Measurements from ENCODE around the gene WBP1L.
"Not testable (repeated sequence)": the region's sequence is repeated elsewhere in the genome, so short reads cannot be mapped to it uniquely, and the experiment has no call there.

Gene WBP1L

DNA sequence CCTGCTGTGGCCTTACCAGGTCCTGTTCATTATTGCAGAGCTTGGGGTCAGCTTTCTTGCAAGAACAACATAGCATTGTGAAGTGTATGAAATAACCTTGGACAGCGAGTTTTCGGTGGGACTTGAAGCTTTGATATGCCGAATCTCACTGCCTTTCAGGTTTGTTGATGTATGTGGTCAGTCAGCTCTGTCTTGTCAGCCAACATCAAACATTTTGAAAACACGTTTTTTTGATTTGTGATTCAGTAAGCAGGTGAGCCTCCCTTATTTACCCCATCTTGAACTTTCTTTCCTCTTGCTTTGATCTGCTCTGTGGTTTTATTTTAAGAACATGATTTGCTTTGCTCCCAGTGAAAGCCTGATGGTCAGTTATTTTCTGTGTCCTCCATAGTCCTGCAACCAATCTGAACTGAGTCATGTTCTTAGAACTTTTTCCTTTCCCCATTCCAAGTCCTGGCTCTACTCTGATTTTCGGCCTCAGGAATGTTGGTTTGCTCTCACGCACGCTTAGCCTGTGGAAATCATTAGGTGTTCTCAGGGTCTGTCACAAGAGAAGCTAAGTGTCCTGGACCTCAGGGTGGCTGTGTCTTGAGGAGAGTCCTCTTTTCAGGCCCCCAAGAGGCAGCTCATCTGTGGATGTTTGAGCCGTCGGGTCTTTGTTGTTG, 8.7 kb downstream of the WBP1L start:
- intact Hi-C loops (cut with DNase I) = no loop called here
- no peak for DNase-seq

DNA sequence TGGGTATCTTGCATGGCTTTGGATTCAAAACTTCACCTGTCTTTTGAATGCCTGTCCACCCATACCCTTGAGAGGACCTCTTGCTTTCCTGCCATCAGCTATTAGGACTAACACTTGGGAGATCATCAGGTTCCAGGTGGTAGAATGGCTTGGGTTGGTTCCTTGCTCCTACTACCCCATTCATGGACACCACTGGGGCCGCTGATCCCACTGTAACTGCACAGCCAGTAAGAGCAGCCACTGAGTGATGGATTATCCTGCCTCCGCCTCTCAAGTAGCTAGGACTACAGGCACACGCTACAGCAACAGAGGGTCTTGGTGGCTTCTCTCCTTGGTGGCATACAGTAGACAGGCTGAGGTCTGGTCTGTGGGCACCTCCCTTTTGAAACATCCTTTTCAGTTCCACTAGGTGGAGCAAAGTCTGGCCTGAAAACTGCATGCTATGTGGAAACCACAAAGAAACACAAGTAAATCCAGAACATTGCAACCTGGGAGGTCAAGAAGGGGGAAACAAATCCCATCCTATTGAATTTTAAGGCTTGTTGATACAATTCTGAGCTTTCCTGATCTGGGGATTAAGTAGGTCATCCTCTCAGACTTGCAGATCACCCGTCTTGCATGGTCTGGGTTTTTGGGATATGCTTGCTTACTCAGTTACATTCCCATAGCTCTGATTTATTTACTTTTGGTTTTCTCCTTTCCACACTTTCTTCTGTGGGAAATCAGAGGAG, 9.4 kb downstream of the WBP1L start:
- intact Hi-C loops (cut with DNase I) = no loop called here
- peak in 1 of 42 donors; percentile 31 for DNase-seq

DNA sequence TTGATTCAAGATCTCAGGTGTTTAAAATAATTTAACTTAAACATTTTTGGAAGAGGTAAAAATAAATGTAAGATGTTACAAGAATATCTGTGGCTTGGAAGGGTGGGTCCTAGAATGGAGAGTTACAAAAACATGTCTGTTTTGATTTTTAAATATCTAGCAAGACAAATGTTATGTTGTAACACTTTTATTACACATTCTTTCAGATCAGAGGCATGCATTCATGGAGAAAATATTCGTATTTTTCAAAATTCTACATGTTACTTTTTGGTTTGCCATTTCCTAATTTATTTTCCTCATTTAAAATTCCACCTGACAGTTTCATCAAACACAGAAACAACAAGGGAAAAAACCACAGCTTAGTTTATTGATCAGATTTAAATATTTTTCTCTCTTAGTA, 10.0 kb downstream of the WBP1L start:
- intact Hi-C loops (cut with DNase I) = no loop called here
- DNase-seq = no peak

- intact Hi-C loops (cut with DNase I) = no loop called here
- DNase-seq = no peak
Observed at GRCh38 chr10:102757323-102757722, 13.6 kb downstream of the WBP1L start.

- intact Hi-C loops (cut with DNase I) = no loop called here
- no peak for DNase-seq
Observed at GRCh38 chr10:102758240-102758932, 14.6 kb downstream of the WBP1L start.

DNA sequence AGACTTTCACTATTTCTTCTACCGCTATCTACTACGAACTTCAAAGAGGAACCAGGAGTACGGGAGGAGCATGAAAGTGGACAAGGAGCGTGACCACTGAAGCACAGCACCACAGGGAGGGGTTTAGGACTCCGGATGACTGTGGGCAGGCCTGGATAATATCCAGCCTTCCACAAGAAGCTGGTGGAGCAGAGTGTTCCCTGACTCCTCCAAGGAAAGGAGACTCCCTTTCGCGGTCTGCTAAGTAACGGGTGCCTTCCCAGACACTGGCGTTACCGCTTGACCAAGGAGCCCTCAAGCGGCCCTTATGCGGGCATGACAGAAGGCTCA, 15.2 kb downstream of the WBP1L start:
- intact Hi-C loops (cut with DNase I); DNase-seq: not testable (repeated sequence)

DNA sequence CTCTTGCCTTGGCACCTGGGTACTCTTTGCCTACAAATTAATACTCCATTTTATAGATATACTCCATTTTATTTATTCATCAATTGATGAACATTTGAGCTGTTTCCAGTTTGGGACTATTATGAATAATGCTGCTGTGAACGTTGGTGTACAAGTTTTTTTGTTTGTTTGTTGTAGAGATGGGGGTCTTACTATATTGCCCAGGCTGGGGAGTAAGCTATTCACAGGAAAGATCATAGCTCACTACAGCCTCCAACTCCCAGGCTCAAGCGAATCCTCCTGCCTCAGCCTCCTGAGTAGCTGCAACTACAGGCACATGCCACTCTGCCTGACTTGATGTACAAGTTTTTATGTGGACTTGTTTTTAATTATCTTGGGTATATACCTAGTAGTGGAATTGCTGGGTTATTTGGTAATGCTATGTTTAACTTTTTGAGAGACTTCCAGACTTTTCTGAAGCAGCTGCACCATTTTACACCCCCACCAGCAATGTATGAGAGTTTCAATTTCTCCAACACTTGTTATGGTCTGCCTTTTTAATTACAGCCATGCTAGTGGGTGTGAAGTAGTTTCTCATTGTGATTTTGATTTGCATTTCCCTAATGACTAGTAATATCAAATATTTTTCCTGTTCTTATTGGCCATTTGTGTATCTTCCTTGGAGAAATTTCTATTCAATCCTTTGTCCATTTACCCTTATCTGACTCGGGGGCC, 15.9 kb downstream of the WBP1L start:
- intact Hi-C loops (cut with DNase I) = no loop called here
- no peak for DNase-seq

DNA sequence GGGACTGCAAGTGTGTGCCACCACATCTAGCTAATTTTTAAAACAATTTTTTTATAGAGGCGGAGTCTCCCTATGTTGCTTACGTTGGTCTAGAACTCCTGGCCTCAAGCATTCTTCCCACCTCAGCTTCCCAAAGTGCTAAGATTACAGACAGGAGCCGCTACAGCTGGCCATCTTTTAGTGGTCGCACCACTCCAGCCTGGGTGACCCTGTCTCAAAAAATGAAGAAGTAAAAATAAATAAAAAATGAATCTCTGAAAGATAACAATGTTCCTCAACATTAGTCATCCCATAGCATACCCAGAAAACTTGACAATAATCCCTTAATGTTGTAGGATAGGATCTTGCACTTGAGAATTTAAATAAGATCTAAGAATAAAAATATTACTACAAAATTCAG, 18.2 kb downstream of the WBP1L start:
- intact Hi-C loops (cut with DNase I) = no loop called here
- DNase-seq = no peak

DNA sequence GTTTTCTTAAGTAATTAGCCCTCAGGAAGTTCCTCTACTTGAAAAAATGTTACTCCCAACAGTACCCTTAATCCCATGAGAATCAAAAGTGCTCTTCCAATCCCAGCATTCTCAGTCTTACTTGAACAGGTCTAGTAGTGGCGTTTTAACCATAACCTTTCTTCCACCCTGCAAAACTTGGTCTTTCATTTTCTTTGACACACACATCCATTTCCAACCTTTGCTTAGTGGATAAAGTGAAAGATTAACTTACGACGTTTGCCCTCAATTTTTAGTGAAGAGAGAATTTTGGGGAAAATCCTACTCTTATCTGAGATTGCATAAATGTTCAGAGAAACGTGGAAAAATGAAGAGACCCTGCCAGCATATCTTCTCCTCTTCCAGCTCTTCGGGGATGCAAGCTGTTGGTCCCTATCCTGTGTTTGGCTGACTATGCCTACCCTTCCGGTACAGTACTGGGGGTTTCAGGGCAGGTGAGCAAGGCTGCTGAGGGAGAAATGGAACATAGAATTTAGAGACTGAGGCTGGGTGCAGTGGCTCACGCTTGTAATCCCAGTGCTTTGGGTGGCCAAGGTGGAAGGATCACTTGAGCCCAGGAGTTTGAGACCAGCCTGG, 18.8 kb downstream of the WBP1L start:
- intact Hi-C loops (cut with DNase I) = no loop called here
- DNase-seq = no peak

GRCh38 chr10:102763037-102763607, 19.4 kb downstream of the WBP1L start:
- DNase-seq = no peak
- intact Hi-C loops (cut with DNase I) = no loop called here

- DNase-seq = no peak
- intact Hi-C loops (cut with DNase I) = no loop called here
Observed at GRCh38 chr10:102764470-102765161, 20.9 kb downstream of the WBP1L start.

- no peak for DNase-seq
- intact Hi-C loops (cut with DNase I) = no loop called here
Observed at GRCh38 chr10:102765336-102765735, 21.6 kb downstream of the WBP1L start.

- intact Hi-C loops (cut with DNase I) = no loop called here
- no peak for DNase-seq
Observed at GRCh38 chr10:102767428-102768160, 23.8 kb downstream of the WBP1L start.

DNA sequence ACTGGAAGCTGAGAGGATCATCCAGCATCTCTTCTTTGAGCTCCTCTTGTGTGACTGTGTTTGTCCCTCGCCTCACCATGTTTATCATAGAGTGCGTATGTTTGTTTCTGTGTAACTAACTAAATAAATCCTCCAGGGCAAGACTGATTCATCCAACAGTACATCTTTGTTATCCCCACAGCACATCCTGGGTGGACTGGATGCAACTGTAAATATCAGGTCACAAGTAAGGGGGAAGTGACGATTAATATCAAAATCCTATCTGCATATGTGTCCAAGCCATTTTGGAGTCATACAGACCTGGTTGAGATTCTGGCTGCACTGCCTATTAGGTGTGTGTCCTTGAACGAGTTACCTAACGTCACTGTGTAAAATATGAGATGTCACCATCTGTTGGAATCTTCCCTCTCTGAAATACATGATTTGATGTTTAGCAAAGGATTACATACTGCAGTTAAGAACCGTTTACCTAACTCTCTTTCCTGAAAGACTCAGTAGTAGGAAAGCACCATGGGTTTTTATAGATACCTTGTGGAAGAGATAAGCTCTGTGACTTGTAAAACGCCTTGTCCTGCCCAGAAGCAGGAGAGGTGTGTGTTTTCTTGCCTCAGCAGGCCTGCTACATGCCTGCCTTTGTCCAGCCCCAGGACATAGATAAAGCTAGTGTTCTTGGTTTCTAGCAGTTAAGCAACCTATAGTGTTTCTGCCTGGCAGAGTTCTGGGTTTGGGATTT, 25.8 kb downstream of the WBP1L start:
- intact Hi-C loops (cut with DNase I) = no loop called here
- DNase-seq = no peak

GRCh38 chr10:102770108-102770482, 26.3 kb downstream of the WBP1L start:
- intact Hi-C loops (cut with DNase I) = no loop called here
- no peak for DNase-seq

GRCh38 chr10:102770792-102771191, 27.0 kb downstream of the WBP1L start:
- intact Hi-C loops (cut with DNase I) = no loop called here

DNA sequence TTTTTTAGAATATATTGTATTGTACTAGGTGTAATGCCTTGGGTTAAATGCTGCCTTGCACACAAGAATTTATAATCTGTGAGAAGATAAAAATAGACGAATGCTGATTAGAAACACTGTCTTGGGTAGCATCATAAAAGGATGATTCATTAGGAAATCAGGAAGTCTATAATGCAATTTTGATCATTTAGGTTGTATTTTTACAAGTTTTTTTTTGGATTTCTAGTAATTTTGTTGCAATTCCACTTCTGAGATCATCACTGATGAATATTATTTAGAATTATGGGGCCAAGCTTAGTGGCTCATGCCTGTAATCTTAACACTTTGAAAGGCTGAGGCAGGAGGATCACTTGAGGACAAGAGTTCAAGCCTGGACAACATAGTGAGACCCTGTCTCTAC, 29.6 kb downstream of the WBP1L start:
- no peak for DNase-seq
- intact Hi-C loops (cut with DNase I) = no loop called here

More at GRCh38 chr10:102770792-102771191, 27.0 kb downstream of the WBP1L start:
- DNase-seq = no peak

All from head of caudate nucleus (tissue), 42 donors.